Activated naive CD4-positive, alpha-beta T cell treated with anti-CD3 and anti-CD28 coated beads, Interleukin-2, amount 50 U/mL, for 16 hours (primary cell): ENCODE results near the gene SLC26A8.
"Not testable (repeated sequence)": the region's sequence is repeated elsewhere in the genome, so short reads cannot be mapped to it uniquely, and the experiment has no call there.

Source experiments
- DNase-seq: peaks from one replicate; pipeline ENCODE4 v3.0.0-alpha.2; 2020

SLC26A8 gene

DNA sequence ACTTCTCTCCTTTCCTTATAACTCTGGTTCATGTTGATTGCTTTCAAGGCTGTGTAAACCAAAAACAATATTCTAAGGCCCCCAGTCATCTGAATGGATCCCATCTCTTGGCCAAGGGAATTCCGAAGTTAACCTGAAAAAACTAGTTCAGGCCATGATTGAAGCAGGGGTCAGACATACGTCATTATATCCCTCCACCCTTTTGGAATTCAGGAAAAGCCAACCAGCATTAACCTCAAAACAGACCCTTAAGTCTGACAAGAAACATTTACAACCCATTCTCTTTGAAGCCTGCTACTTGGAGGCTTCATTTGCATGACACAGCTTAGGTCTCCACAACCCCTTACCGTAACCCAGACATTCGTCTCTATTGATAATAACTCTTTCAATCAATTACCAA lies 39.7 kb downstream of the SLC26A8 start:
- no peak for DNase-seq

GRCh38 chr6:35980991-35981645 lies 43.3 kb downstream of the SLC26A8 start:
- no peak for DNase-seq

DNA sequence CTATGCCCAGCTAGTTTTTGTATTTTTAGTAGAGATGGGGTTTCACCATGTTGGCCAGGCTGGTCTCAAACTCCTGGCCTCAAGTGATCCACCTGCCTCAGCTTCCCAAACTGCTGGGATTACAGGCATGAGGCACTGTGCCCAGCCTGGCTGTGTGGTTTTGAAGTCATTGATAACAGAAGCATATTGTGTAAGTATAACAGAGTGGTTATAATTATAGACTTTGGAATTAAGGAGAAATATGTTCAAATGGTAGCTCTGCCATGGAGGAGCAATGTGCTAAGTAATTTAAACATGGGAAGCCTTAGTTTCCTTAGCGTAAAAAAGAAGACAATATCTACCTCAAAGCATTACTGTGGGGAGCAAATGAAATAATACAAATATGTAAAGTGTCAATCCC lies 44.3 kb downstream of the SLC26A8 start:
- not testable (repeated sequence) for DNase-seq

GRCh38 chr6:35977308-35977707 lies 47.1 kb downstream of the SLC26A8 start:
- DNase-seq = no peak

DNA sequence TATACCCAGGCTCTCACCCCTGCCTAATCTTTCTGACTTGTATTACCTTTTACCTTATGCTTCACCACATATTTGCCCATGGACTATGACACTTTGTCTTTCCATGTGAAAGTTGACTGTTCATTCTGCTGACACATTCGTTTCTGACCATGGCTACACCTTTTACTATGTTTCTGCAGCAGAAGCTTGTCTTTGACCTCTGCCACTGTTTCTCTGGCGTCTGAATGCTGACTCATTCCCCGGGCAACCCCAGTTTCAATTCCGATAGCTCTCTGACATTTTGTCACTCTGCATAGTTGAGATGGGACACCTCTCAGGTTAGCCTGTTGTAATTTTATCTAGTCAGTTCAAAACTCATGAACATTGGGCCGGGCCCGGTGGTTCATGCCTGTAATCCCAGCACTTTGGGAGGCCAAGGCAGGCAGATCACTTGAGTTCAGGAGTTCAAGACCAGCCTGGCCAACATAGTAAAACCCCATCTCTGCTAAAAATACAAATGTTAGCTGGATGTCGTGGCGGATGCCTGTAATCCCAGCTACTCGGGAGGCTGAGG lies 50.7 kb downstream of the SLC26A8 start:
- no peak for DNase-seq

DNA sequence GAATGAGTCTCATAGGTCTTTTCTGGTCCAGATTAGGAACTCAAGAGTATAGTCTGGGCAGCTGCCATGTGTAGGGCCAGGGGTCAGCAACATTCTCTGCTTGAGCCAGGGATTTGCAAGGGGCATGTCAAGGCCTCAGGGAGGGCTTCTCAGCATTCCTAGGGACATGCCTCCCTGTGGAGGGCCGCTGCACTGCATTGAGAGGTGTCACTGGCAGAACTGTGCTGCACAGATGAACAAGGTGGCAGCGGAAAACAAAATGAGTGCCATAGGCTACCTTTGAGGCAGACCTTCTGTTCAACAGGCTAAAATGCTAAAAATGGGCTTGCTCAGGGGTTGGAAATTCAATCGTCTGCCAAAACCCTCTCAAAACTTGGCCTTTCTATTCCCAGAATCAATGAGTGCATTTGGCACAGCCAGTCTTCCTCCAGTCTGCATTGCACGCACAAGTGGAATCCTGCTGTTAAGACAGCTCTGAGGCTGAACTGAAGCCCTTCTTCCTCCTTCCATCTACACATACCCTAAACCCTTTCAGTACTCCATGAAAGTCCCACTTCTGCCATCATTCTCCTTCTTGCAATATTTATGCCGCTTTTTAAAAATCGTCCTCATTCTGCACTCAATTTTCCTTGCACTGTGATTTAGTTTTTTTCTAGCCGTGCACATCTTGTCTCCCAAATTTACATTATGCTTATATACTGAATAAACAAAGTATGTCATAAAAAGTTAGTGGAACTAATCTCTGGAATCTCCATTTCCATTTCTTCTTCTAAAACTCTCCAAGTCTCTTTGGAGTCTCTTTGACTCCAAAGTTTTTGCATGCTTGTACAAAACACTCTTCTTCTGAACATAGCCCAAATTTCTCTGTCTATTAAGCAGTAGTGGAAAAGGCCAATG lies 51.7 kb downstream of the SLC26A8 start:
- DNase-seq = no peak

- DNase-seq = no peak
These were observed 54.3 kb downstream of the SLC26A8 start for GRCh38 chr6:35970181-35970580.

DNA sequence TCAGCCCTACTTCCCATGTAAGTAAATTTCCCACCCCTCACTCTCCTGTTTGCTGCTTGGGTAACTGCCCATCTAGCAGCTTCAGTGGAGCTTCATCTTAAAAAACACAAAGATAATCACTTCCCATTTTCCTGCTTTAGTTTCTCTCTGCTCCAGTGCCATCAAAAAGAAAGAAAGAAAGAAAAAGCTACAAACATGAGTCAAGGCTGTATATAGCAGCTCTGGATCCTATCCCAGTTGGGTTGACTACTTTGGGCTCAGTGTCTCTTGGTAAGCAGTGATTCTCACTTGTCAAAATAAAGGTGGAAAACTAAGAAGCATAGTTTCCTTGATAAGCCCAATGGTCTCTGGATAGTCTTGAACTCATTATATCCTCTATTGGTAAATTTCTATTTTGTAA lies 54.8 kb downstream of the SLC26A8 start:
- DNase-seq = no peak

GRCh38 chr6:35968821-35969220 lies 55.6 kb downstream of the SLC26A8 start:
- no peak for DNase-seq

GRCh38 chr6:35967076-35967774 lies 57.2 kb downstream of the SLC26A8 start:
- DNase-seq = no peak

GRCh38 chr6:35962779-35963560 lies 61.5 kb downstream of the SLC26A8 start:
- no peak for DNase-seq

DNA sequence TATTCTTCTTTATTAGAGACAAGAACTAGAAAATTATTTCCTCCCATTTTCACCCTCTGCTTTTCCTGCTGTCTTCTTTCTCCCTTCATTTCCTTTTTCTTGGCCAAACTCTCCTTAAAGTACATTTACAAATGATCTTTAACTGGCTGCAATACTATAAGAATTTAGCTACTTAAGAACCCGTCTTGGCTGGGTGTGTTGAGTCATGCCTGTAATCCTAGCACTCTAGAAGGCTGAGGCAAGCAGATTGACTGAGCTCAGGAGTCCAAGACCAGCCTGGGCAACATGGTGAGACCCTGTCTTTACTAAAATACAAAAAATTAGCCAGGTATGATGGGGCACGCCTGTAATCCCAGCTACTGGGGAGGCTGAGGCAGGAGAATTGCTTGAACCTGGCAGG lies 64.3 kb downstream of the SLC26A8 start:
- no peak for DNase-seq

GRCh38 chr6:35955970-35956369 lies 68.5 kb downstream of the SLC26A8 start:
- peak; percentile 18 for DNase-seq

DNA sequence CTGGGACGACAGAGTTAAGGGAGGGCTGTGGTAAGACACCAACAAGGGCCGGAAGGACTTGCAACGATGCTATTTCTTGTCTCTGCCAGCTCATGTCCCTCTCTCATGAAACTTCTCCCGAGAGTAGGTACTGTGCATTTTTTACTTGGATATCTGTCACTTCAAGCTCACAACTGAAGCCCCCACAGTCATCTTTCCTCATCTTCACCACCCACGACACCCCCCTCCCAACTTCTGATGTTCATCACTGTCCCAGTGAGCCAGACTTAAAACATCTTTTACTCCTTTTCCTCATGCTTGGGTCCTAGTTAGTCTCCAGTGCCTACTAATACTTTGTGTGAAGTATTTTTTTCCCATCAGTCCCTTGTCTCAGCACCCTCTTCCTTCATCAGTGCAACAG lies 68.9 kb downstream of the SLC26A8 start:
- no peak for DNase-seq

- DNase-seq = no peak
These were observed 69.4 kb downstream of the SLC26A8 start for GRCh38 chr6:35955071-35955470.

DNA sequence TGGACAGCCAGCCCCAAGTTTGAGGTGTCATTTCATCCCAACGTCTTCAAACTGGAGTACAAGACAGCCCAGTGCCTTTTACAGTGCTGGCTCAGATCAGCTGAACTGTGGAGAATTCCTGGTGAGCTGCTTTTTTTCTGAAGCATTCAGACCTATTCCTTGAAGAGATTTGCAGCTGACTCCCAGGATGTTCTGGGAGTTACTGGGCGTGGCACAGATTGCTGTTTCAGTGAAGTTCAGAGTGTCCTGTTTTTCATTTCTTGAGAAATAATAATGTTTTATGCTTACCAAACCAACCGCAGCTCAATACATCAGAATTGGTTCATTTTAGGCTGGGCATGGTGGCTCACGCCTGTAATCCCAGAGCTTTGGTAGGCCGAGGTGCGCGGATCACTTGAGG lies 70.1 kb downstream of the SLC26A8 start:
- no peak for DNase-seq

GRCh38 chr6:35948725-35949124 lies 75.7 kb downstream of the SLC26A8 start:
- no peak for DNase-seq

DNA sequence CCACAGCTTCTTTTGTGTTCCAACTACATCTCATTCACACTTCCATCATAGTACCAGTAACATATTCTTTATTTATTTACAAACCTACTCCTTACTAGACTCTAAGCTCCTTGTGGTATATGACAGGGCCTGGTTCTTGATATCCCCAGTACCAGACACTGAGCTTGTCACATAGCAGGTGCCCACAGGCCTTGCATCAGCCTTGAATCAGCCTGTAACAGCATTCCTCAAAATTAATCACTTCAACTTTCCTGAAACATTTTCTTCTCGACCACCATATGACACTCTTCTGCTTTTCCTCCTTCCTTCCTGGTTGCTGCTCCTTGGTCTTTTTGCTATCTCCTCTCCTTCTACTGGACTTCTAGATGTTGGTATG lies 78.8 kb downstream of the SLC26A8 start:
- no peak for DNase-seq

DNA sequence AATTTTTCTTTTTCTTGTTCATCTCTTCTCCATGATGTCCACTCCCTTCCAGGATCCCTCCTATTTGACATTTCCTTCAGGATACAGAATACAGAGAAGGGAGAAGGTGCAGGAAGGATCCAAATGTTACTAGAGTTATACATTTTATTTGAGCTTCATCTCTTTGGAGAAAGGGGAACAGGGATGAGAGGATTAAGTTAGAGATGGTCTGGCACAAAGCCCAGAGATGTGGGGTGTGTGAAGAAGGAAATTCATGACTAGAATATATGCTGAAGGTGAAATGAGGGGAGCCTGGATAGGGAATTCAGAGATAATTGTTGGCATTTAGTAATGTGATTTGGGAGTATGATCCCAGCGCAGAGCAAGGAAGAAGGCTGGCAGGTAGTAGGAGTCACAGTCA lies 81.1 kb downstream of the SLC26A8 start:
- no peak for DNase-seq

GRCh38 chr6:35942355-35942754 lies 82.1 kb downstream of the SLC26A8 start:
- no peak for DNase-seq

GRCh38 chr6:35941170-35941569 lies 83.3 kb downstream of the SLC26A8 start:
- not testable (repeated sequence) for DNase-seq

DNA sequence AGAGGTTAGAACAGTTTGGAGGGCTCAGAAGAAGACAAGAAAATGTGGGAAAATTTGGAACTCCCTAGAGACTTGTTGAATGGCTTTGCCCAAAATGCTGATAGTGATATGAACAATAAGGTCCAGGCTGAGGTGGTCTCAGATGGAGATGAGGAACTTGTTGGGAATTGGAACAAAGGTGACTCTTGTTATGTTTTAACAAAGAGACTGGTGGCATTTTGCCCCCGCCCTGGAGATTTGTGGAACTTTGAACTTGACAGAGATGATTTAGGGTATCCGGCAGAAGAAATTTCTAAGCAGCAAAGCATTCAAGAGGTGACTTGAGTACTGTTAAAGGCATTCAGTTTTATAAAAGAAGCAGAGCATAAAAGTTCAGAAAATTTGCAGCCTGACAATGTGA lies 84.4 kb downstream of the SLC26A8 start:
- DNase-seq = not testable (repeated sequence)

GRCh38 chr6:35939259-35939658 lies 85.2 kb downstream of the SLC26A8 start:
- not testable (repeated sequence) for DNase-seq
